ENCODE results near the gene JPT1.
"Not testable (repeated sequence)": the region's sequence is repeated elsewhere in the genome, so short reads cannot be mapped to it uniquely, and the experiment has no call there.

JPT1 gene

DNA sequence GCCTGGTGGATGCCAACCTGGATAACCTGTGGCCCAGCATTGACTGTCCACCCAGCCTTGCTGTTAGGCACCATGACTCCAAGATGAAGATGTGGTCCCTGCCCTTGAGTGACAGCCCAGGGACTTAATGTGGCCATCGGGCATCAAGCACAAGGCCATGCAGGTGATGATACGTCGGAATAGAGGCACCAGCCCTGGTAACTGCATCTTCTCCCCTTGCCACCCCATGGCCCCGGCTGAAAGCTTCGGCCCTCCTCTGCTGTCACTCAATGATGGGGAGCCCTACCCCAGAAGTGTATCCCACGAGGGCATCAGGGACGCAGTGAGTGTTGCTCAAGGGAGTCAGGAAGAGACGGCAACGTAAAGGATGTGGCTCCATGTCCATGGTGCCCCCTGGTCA, 24.7 kb downstream of the JPT1 start:
- peaks cover 12% of the 10 kb centered on the region for H3K36me3 ChIP-seq (ENCODE audit: control insufficient read depth, insufficient read depth, low read length)
- no CpG with 5 or more reads among the region's 9 CpGs for WGBS (ENCODE audit: insufficient coverage, insufficient read length)
- no peaks in the 10 kb centered on the region for H3K9me3 ChIP-seq (ENCODE audit: control insufficient read depth, insufficient read depth, low read length)
- DNase-seq (ENCODE audit: low read depth, low spot score) = no peak
- H3K4me1 ChIP-seq (ENCODE audit: control insufficient read depth, insufficient read depth, low read length) = peaks cover 1% of the 10 kb centered on the region; the same call in 1 of the 2 replicates
- H3K4me3 ChIP-seq (ENCODE audit: low read length) = no peak overlapping the region
- no peak overlapping the region for H3K27ac ChIP-seq (ENCODE audit: low read length)
- H3K27me3 ChIP-seq (ENCODE audit: control insufficient read depth, insufficient read depth, low read length) = no peaks in the 10 kb centered on the region

DNA sequence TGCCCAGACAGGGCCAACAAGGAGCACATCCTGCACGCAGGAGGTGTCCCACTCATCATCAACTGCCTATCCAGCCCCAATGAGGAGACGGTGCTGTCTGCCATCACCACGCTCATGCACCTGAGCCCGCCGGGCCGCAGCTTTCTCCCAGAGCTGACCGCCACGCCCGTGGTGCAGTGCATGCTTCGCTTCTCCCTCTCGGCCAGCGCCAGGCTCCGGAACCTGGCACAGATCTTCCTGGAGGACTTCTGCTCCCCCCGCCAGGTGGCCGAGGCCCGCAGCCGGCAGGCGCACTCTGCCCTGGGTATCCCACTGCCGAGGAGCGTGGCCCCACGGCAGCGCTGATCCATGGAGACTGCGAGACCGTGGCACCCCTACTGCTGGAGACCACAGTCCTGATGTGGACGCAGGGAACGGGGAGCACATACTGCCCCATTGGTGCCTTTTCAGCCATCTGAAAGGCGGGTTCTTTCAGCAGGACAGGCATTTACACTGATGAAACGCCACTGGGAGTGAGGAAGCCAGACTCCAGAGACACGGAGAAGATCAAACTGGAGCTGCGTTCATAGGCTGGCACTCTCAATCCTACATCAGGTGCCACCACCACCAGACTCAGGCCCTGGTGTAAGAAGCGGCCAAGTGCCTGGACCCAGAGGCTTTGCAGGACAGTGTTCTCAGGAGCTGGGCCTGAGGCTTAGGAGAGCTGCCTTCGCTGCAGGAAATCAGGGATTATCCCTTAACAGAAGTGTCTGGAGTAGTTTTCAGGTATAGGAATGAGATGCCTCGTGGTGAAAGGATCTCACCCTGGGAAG, 25.4 kb downstream of the JPT1 start:
- DNase-seq (ENCODE audit: low read depth, low spot score) = no peak
- no CpG with 5 or more reads among the region's 33 CpGs for WGBS (ENCODE audit: insufficient coverage, insufficient read length)
- H3K27ac ChIP-seq (ENCODE audit: low read length) = no peak overlapping the region

DNA sequence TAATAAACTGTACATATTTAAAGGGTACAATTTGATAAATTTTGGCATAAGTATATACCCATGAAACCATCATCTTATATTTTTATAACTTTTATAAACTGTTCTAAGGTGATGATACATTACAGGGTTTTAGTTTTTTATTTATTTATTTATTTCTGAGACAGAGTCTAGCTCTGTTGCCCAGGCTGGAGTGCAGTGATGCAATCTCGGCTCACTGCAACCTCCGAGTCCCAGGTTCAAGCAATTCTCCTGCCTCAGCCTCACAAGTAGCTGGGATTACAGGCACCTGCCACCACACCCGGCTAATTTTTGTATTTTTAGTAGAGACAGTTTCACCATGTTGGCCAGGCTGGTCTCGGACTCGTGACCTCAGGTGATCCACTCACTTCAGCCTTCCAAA, 26.4 kb downstream of the JPT1 start:
- H3K4me3 ChIP-seq (ENCODE audit: low read length); H3K27ac ChIP-seq (ENCODE audit: low read length); H3K27me3 ChIP-seq (ENCODE audit: control insufficient read depth, insufficient read depth, low read length); H3K9me3 ChIP-seq (ENCODE audit: control insufficient read depth, insufficient read depth, low read length); H3K4me1 ChIP-seq (ENCODE audit: control insufficient read depth, insufficient read depth, low read length); DNase-seq (ENCODE audit: low read depth, low spot score): not testable (repeated sequence)
- peaks cover 12% of the 10 kb centered on the region for H3K36me3 ChIP-seq (ENCODE audit: control insufficient read depth, insufficient read depth, low read length)
- WGBS (ENCODE audit: insufficient coverage, insufficient read length) = no CpG with 5 or more reads among the region's 5 CpGs

More for the DNA sequence above, 25.4 kb downstream of the JPT1 start:
- Histone ChIP-seq H3K4me1 (ENCODE audit: control insufficient read depth, insufficient read depth, low read length) (peaks cover 1% of the 10 kb centered on the region; the same call in 1 of the 2 replicates), H3K27me3 (ENCODE audit: control insufficient read depth, insufficient read depth, low read length) (no peaks in the 10 kb centered on the region), H3K9me3 (ENCODE audit: control insufficient read depth, insufficient read depth, low read length) (no peaks in the 10 kb centered on the region), H3K36me3 (ENCODE audit: control insufficient read depth, insufficient read depth, low read length) (peaks cover 12% of the 10 kb centered on the region), H3K4me3 (ENCODE audit: low read length) (no peak overlapping the region)

DNA sequence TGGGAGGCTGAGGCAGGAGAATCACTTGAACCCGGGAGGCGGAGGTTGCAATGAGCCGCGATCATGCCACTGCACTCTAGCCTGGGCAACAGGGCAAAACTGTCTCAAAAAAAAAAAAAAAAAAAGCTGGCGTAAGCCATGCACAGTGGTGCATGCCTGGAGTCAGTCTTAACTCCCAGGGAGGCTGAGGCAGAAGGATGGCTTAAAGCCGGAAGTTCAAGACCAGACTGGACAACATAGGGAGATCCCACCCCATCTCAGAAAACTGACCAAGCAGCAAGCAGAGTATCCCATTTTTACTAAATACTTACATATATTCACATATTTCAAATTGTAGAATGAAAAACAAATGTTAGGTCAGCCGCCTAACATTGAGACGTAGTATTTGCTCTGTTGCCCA, 27.4 kb downstream of the JPT1 start:
- H3K27ac ChIP-seq (ENCODE audit: low read length) = no peak overlapping the region
- no peaks in the 10 kb centered on the region for H3K9me3 ChIP-seq (ENCODE audit: control insufficient read depth, insufficient read depth, low read length)
- no peaks in the 10 kb centered on the region for H3K27me3 ChIP-seq (ENCODE audit: control insufficient read depth, insufficient read depth, low read length)
- no peak overlapping the region for H3K4me3 ChIP-seq (ENCODE audit: low read length)
- WGBS (ENCODE audit: insufficient coverage, insufficient read length) = no CpG with 5 or more reads among the region's 8 CpGs
- H3K36me3 ChIP-seq (ENCODE audit: control insufficient read depth, insufficient read depth, low read length) = peaks cover 12% of the 10 kb centered on the region
- DNase-seq (ENCODE audit: low read depth, low spot score) = no peak
- H3K4me1 ChIP-seq (ENCODE audit: control insufficient read depth, insufficient read depth, low read length) = peaks cover 1% of the 10 kb centered on the region; the same call in 1 of the 2 replicates

DNA sequence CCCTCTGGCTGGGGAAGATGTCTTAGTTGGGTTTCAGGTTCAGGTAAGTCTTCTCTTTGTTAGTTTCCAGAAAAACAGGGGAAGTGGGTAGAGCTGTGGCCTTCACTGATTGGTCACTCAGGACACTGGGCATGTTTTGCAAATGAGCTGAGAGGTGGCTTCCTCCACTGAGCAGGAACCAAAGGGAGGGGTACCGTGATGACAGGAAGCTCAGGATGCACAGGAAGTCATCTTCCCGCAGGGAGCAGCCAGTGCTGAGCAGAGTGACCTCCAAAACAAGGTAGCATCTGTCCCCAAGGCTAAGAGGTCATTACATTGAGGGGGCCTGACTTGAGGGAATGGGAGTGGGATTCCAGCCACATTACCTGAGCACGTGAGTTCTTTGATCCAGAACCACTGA, 28.3 kb downstream of the JPT1 start:
- no peak overlapping the region for H3K27ac ChIP-seq (ENCODE audit: low read length)
- no peak for DNase-seq (ENCODE audit: low read depth, low spot score)
- no peaks in the 10 kb centered on the region for H3K27me3 ChIP-seq (ENCODE audit: control insufficient read depth, insufficient read depth, low read length)
- peaks cover 12% of the 10 kb centered on the region for H3K36me3 ChIP-seq (ENCODE audit: control insufficient read depth, insufficient read depth, low read length)
- H3K9me3 ChIP-seq (ENCODE audit: control insufficient read depth, insufficient read depth, low read length) = no peaks in the 10 kb centered on the region
- no peak overlapping the region for H3K4me3 ChIP-seq (ENCODE audit: low read length)
- H3K4me1 ChIP-seq (ENCODE audit: control insufficient read depth, insufficient read depth, low read length) = peaks cover 1% of the 10 kb centered on the region; the same call in 1 of the 2 replicates
- no CpG with 5 or more reads among the region's 3 CpGs for WGBS (ENCODE audit: insufficient coverage, insufficient read length)

DNA sequence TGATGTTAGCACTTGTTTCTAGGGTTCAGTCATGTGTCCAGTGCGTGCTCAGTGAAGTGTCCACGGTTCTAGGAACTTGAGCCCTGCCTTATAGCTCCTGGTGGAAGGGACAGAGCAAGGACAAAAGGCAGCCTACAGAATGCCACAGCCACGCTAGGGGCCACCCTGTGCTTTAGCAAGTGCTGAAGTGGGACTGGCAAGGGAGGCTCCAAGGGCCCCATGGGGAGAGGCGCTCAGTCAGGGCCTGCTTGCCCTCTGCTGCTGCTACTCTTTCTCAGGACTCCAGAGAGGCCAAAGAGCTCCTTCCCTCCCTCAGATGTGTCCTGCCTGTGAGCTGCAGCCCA, 29.5 kb downstream of the JPT1 start:
- Histone ChIP-seq H3K27me3 (ENCODE audit: control insufficient read depth, insufficient read depth, low read length) (no peaks in the 10 kb centered on the region), H3K36me3 (ENCODE audit: control insufficient read depth, insufficient read depth, low read length) (peaks cover 11% of the 10 kb centered on the region), H3K4me1 (ENCODE audit: control insufficient read depth, insufficient read depth, low read length) (peaks cover 1% of the 10 kb centered on the region; the same call in 1 of the 2 replicates), H3K4me3 (ENCODE audit: low read length) (no peak overlapping the region), H3K9me3 (ENCODE audit: control insufficient read depth, insufficient read depth, low read length) (no peaks in the 10 kb centered on the region), H3K27ac (ENCODE audit: low read length) (no peak overlapping the region)
- no CpG with 5 or more reads among the region's 4 CpGs for WGBS (ENCODE audit: insufficient coverage, insufficient read length)
- no peak for DNase-seq (ENCODE audit: low read depth, low spot score)

DNA sequence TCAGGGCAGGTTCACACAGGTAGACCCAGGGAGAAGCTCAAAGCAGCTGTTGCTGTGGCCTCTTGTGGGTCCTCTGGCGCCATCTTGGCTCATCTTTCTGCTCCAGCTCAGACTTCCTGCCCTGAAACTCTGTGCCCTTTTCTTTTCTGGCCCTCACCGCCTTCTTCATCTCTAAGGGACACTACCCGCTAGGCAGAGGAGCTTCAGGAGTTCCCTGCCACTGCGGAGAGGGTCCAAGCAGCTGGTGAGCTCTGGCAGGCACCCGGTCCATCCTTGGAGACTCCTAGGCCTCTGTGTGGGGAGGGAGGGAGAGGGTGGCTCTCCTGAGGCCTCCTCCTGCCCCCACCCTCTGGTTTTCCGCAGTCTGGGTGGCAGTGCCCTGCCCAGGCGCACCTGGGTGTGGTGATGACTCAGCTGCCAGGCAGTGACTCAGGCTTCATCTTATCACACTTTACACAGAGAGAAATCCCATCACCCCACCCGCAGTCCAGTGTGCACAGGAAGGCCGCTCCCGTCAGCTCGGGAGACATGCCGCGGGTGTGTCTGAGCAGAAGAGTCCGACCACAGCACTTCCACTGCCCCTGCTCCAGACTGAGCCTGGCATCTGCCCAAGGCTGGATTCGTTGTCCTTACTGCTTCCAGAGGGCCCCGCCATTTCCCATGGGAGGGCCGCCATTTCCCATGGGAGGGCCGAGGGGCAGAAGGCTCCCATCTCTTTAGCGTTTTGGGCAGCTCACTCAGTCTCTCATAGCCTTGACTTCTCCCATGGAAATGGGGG, 30.1 kb downstream of the JPT1 start:
- no peak for DNase-seq (ENCODE audit: low read depth, low spot score)
- Histone ChIP-seq H3K4me1 (ENCODE audit: control insufficient read depth, insufficient read depth, low read length) (peaks cover 1% of the 10 kb centered on the region; the same call in 1 of the 2 replicates), H3K36me3 (ENCODE audit: control insufficient read depth, insufficient read depth, low read length) (peaks cover 6% of the 10 kb centered on the region; the same call in 1 of the 2 replicates), H3K4me3 (ENCODE audit: low read length) (no peak overlapping the region), H3K27ac (ENCODE audit: low read length) (no peak overlapping the region), H3K27me3 (ENCODE audit: control insufficient read depth, insufficient read depth, low read length) (no peaks in the 10 kb centered on the region), H3K9me3 (ENCODE audit: control insufficient read depth, insufficient read depth, low read length) (no peaks in the 10 kb centered on the region)
- WGBS (ENCODE audit: insufficient coverage, insufficient read length) = no CpG with 5 or more reads among the region's 19 CpGs

DNA sequence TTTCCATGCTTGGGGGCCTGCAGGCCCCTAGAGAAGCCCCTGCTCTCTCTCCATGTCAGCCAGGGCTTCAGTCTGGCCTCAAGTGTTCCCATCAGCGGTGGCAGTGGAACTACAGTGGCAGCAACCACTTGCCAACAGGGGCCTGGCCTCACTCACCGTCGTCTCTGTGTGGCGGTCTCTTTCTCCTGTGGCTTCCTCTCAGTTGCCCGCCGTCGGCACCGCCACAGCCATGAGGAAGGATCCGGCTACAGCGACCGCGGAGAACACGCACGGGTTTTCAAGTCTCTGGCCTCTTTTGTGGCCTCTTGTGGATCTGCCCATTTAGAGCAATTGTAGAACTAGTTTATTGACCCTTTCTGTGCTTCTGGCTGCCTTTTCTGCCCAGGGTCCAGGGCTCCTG, 36.0 kb downstream of the JPT1 start:
- H3K36me3 ChIP-seq (ENCODE audit: control insufficient read depth, insufficient read depth, low read length) = no peaks in the 10 kb centered on the region
- no CpG with 5 or more reads among the region's 14 CpGs for WGBS (ENCODE audit: insufficient coverage, insufficient read length)
- no peaks in the 10 kb centered on the region for H3K27me3 ChIP-seq (ENCODE audit: control insufficient read depth, insufficient read depth, low read length)
- no peak for DNase-seq (ENCODE audit: low read depth, low spot score)
- no peaks in the 10 kb centered on the region for H3K4me1 ChIP-seq (ENCODE audit: control insufficient read depth, insufficient read depth, low read length)
- H3K4me3 ChIP-seq (ENCODE audit: low read length) = no peak overlapping the region
- no peaks in the 10 kb centered on the region for H3K9me3 ChIP-seq (ENCODE audit: control insufficient read depth, insufficient read depth, low read length)
- H3K27ac ChIP-seq (ENCODE audit: low read length) = no peak overlapping the region

DNA sequence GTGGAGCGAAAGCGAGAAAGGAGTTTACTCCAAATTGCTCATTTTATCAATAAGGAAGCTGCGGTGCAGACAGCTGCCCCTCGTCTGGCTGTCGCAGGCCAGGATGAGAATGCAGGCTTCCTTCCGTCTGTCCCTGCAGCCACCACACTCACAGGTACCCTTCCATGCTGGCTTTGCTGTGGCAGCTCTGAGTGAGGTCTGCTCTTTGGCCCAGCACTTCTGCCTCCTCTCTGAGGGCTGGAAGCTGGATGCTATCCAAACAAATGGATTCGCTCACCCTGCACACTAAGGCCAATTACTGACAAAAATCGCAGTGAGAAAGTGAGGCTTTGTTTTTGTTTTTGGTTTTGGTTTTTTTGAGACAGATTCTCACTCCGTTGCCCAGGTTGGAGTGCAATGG, 37.6 kb downstream of the JPT1 start:
- H3K4me1 ChIP-seq (ENCODE audit: control insufficient read depth, insufficient read depth, low read length) = no peaks in the 10 kb centered on the region
- no peaks in the 10 kb centered on the region for H3K36me3 ChIP-seq (ENCODE audit: control insufficient read depth, insufficient read depth, low read length)
- H3K27ac ChIP-seq (ENCODE audit: low read length) = no peak overlapping the region
- no peaks in the 10 kb centered on the region for H3K27me3 ChIP-seq (ENCODE audit: control insufficient read depth, insufficient read depth, low read length)
- no peaks in the 10 kb centered on the region for H3K9me3 ChIP-seq (ENCODE audit: control insufficient read depth, insufficient read depth, low read length)
- whole genome bisulfite sequencing (ENCODE audit: insufficient coverage, insufficient read length) = no CpG with 5 or more reads among the region's 9 CpGs
- no peak for DNase-seq (ENCODE audit: low read depth, low spot score)
- no peak overlapping the region for H3K4me3 ChIP-seq (ENCODE audit: low read length)

DNA sequence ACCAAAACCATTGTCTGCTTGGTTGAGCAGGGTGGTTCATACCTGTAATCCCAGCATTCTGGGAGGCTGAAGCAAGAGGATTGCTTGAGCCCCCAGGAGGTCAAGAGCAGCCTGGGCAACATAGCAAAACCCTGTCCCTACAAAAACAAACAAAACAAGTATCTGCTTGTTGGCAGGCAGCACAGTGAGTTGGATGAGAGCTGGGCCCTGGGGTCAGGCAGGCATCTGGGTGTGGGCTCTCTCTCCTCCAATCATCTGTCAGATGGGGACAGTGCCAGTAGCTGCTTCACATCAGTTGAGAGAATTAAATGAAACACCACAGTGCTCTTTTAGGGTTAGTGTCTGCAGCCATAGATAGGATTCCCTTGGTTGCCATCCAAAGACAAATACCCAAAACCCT, 38.8 kb downstream of the JPT1 start:
- no peaks in the 10 kb centered on the region for H3K9me3 ChIP-seq (ENCODE audit: control insufficient read depth, insufficient read depth, low read length)
- DNase-seq (ENCODE audit: low read depth, low spot score) = no peak
- H3K36me3 ChIP-seq (ENCODE audit: control insufficient read depth, insufficient read depth, low read length) = no peaks in the 10 kb centered on the region
- no peak overlapping the region for H3K27ac ChIP-seq (ENCODE audit: low read length)
- no peak overlapping the region for H3K4me3 ChIP-seq (ENCODE audit: low read length)
- no peaks in the 10 kb centered on the region for H3K27me3 ChIP-seq (ENCODE audit: control insufficient read depth, insufficient read depth, low read length)
- no peaks in the 10 kb centered on the region for H3K4me1 ChIP-seq (ENCODE audit: control insufficient read depth, insufficient read depth, low read length)

All from iPS DF 6.9 (cell line).